ENCODE data around the gene ASIC2. TPM values are rescaled to one million over a fixed set of nuclear protein-coding genes. Genes with fewer than 3 reads are reported as not detected.

Gene ASIC2
- total and polyA plus RNA-seq, 2 donors (not counting 3 experiments of a cell fraction or from before 2014, with no cell fraction given) = not detected

DNA sequence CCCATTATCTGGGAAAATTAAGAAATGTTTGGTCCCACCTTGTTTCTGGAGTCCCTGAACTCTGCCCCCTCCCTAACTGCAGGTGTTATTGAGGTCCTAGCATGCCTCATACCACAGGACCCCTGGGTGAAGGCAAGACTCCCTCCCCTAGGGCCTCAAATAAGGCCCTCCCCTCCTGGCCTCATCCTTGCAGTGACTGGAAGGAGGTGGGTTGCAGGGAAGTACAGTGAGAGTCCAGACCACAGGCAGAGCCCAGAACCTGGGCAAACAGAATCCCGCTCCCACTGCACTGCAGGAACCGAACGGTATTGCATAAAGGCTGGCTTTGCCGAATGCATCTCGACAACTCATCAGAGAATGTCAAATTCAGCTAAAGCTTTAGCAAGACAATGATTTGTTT is 126.6 kb downstream of the ASIC2 start:
- no TSS peak for BruUV-seq (replicated peaks)
- Histone ChIP-seq H3K27me3 (ENCODE audit: control insufficient read depth in 2 of 2, insufficient read depth in 2 of 2, low read length in 2 of 2) (no peaks in the 10 kb centered on the region), H2AFZ (ENCODE audit: low read depth, low read length) (no peak overlapping the region), H3K4me3 (replicated peaks in 1 of 3; ENCODE audit: insufficient read depth in 1 of 3, low read depth in 1 of 3, low read length in 3 of 3) (no peak overlapping the region), H3K36me3 (ENCODE audit: control insufficient read depth in 2 of 2, extremely low read depth in 1 of 2, insufficient read depth in 2 of 2, low read length in 2 of 2) (no peaks in the 10 kb centered on the region), H3K79me2 (ENCODE audit: control insufficient read depth, insufficient read depth, low read length) (no peaks in the 10 kb centered on the region), H4K20me1 (replicated peaks; ENCODE audit: control insufficient read depth, extremely low read depth, insufficient read depth, low read length) (no peaks in the 10 kb centered on the region), H3K4me1 (ENCODE audit: control insufficient read depth, extremely low read depth, insufficient read depth, low read length) (no peaks in the 10 kb centered on the region), H3K27ac (ENCODE audit: insufficient read depth, low read depth, low read length) (no peak overlapping the region), H3K9me1 (replicated peaks; ENCODE audit: control insufficient read depth, extremely low read depth, insufficient read depth, low read length) (no peaks in the 10 kb centered on the region), H3K9ac (replicated peaks; ENCODE audit: extremely low read depth, insufficient read depth, low read length) (no peak overlapping the region), H3K4me2 (ENCODE audit: insufficient read depth, low read length) (no peak overlapping the region), H3K9me3 (replicated peaks; ENCODE audit: control insufficient read depth, insufficient read depth, low read length) (no peaks in the 10 kb centered on the region)
- TF ChIP-seq POLR2AphosphoS5 (IDR thresholded peaks at IDR 0.05; ENCODE audit: insufficient read depth, low read depth, low read length) (no peak), FOS (IDR thresholded peaks at IDR 0.05; ENCODE audit: borderline replicate concordance, insufficient read depth, low read length) (no peak), POLR2A (IDR thresholded peaks at IDR 0.05; ENCODE audit: low read depth, low read length) (no peak), MYC (IDR thresholded peaks at IDR 0.05; ENCODE audit: low read depth, low read length) (no peak), GATA2 (IDR thresholded peaks at IDR 0.05; ENCODE audit: insufficient read depth, insufficient read length, low read depth, low read length) (no peak), EZH2 (IDR thresholded peaks at IDR 0.05; ENCODE audit: borderline replicate concordance, low read depth, low read length, severe bottlenecking) (no peak)
- TF ChIP-seq, protein P1, sequence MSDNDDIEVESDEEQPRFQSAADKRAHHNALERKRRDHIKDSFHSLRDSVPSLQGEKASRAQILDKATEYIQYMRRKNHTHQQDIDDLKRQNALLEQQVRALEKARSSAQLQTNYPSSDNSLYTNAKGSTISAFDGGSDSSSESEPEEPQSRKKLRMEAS (IDR thresholded peaks at IDR 0.05; ENCODE audit: insufficient read depth, insufficient read length) = no peak
- dilution Hi-C loops (cut with MboI; ENCODE audit: extremely low pct_ligation_motif_present, low sequenced_read_pairs) = no loop called here
- ChIA-PET POLR2A (no interaction called here), CTCF (no interaction called here)
- DNase-seq (ENCODE audit: low read depth, low spot score) = no peak
- intact Hi-C loops (cut with micrococcal nuclease) = no loop called here
- no peak for FAIRE-seq

GRCh38 chr17:33164169-33164881 is 128.8 kb downstream of the ASIC2 start:
- no peak overlapping the region for H2AFZ ChIP-seq (ENCODE audit: low read depth, low read length)
- CTCF ChIA-PET = interaction anchor here (1.0 kb wide), 1 partner anchor 15 kb away, joined by 3 read pairs; no protein-coding TSS in a partner anchor
- no peak for DNase-seq (ENCODE audit: low read depth, low spot score)

More at GRCh38 chr17:33164169-33164881, 128.8 kb downstream of the ASIC2 start:
- Histone ChIP-seq H3K27me3 (ENCODE audit: control insufficient read depth in 2 of 2, insufficient read depth in 2 of 2, low read length in 2 of 2) (no peaks in the 10 kb centered on the region), H3K36me3 (ENCODE audit: control insufficient read depth in 2 of 2, extremely low read depth in 1 of 2, insufficient read depth in 2 of 2, low read length in 2 of 2) (no peaks in the 10 kb centered on the region), H3K27ac (ENCODE audit: insufficient read depth, low read depth, low read length) (no peak overlapping the region), H3K9me3 (replicated peaks; ENCODE audit: control insufficient read depth, insufficient read depth, low read length) (no peaks in the 10 kb centered on the region), H3K9me1 (replicated peaks; ENCODE audit: control insufficient read depth, extremely low read depth, insufficient read depth, low read length) (no peaks in the 10 kb centered on the region), H3K4me3 (replicated peaks in 1 of 3; ENCODE audit: insufficient read depth in 1 of 3, low read depth in 1 of 3, low read length in 3 of 3) (no peak overlapping the region), H3K9ac (replicated peaks; ENCODE audit: extremely low read depth, insufficient read depth, low read length) (no peak overlapping the region), H3K4me2 (ENCODE audit: insufficient read depth, low read length) (no peak overlapping the region), H3K79me2 (ENCODE audit: control insufficient read depth, insufficient read depth, low read length) (no peaks in the 10 kb centered on the region), H4K20me1 (replicated peaks; ENCODE audit: control insufficient read depth, extremely low read depth, insufficient read depth, low read length) (no peaks in the 10 kb centered on the region), H3K4me1 (ENCODE audit: control insufficient read depth, extremely low read depth, insufficient read depth, low read length) (no peaks in the 10 kb centered on the region)
- POLR2A ChIA-PET = no interaction called here
- FAIRE-seq = no peak
- dilution Hi-C loops (cut with MboI; ENCODE audit: extremely low pct_ligation_motif_present, low sequenced_read_pairs) = no loop called here
- intact Hi-C loops (cut with micrococcal nuclease) = no loop called here
- TF ChIP-seq EZH2 (IDR thresholded peaks at IDR 0.05; ENCODE audit: borderline replicate concordance, low read depth, low read length, severe bottlenecking) (no peak), JUN (IDR thresholded peaks at IDR 0.05; ENCODE audit: borderline replicate concordance, insufficient read depth, insufficient read length, low read depth) (no peak), MYC (IDR thresholded peaks at IDR 0.05; ENCODE audit: low read depth, low read length) (no peak), POLR2A (IDR thresholded peaks at IDR 0.05; ENCODE audit: low read depth, low read length) (no peak), CTCF (IDR thresholded peaks at IDR 0.05; ENCODE audit: extremely low read depth in 1 of 2, insufficient read depth in 1 of 2, low read depth in 1 of 2, low read length in 2 of 2) (no peak), GATA2 (IDR thresholded peaks at IDR 0.05; ENCODE audit: insufficient read depth, insufficient read length, low read depth, low read length) (no peak), FOS (IDR thresholded peaks at IDR 0.05; ENCODE audit: borderline replicate concordance, insufficient read depth, low read length) (no peak), POLR2AphosphoS5 (IDR thresholded peaks at IDR 0.05; ENCODE audit: insufficient read depth, low read depth, low read length) (no peak)
- TF ChIP-seq, protein P1 (IDR thresholded peaks at IDR 0.05; ENCODE audit: insufficient read depth, insufficient read length) = no peak
- no TSS peak for BruUV-seq (replicated peaks)

Measured in endothelial cell of umbilical vein (primary cell).